AG09309 (cell line): ENCODE measurements around the gene CACNA1E.

Experiments
- DNase-seq: peaks from one replicate; pipeline ENCODE4 v3.0.0-alpha.2; 2010; ENCODE audit warnings: low read depth
- H3K4me3 ChIP-seq: 2 replicates; pipeline ENCODE4 v1.5.1; 2011; ENCODE audit warnings: mild to moderate bottlenecking, low read depth, low read length, moderate library complexity; ENCODE audit not compliant: control insufficient read depth
- TF ChIP-seq, protein P1 (sequence below): IDR thresholded peaks from 2 replicates; pipeline ENCODE4 v1.5.1; 2011; ENCODE audit warnings: mild to moderate bottlenecking, low read depth, low read length, inconsistent platforms; ENCODE audit not compliant: insufficient read depth, control insufficient read depth; ENCODE audit errors: missing control alignments

CACNA1E gene

DNA sequence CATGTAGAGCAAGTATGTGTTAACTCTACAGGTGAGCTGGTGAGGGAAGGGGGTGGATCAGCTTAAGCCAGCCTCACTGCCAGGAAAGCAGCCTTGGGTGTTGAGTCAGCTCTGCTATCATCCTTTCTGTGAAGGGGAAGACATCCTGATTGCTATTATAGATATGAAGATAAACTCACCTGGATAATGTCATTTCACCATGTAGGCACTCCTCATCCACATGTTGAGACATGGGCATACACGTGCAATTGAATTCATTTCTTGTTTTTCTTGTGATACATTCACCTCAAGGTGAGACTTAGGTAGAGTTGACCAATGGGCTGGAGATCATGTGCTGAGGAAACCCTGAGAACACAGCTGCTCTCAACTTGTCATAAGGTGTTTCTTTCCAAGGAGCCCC is 136.9 kb downstream of the CACNA1E start:
- no peak overlapping the region for H3K4me3 ChIP-seq
- TF ChIP-seq, protein P1, sequence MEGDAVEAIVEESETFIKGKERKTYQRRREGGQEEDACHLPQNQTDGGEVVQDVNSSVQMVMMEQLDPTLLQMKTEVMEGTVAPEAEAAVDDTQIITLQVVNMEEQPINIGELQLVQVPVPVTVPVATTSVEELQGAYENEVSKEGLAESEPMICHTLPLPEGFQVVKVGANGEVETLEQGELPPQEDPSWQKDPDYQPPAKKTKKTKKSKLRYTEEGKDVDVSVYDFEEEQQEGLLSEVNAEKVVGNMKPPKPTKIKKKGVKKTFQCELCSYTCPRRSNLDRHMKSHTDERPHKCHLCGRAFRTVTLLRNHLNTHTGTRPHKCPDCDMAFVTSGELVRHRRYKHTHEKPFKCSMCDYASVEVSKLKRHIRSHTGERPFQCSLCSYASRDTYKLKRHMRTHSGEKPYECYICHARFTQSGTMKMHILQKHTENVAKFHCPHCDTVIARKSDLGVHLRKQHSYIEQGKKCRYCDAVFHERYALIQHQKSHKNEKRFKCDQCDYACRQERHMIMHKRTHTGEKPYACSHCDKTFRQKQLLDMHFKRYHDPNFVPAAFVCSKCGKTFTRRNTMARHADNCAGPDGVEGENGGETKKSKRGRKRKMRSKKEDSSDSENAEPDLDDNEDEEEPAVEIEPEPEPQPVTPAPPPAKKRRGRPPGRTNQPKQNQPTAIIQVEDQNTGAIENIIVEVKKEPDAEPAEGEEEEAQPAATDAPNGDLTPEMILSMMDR = no peak
- DNase-seq = no peak

DNA sequence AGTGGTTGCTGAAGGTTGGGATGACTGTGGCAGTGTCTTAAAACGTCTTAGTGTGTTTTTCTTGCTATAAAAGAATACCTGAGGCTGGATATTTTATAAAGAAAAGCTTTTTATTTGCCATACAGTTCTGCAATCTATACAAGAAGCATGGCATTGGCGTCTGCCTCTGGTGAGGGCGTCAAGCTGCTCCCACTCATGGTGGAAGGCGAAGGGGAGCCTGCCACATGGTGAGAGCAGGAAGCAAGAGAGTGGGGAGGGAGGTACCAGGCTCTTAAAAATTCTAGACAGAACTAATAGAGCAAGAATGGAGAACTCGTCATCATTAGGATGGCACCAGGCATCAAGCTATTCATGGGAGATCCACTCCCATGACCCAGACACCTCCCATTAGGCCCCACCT is 140.5 kb downstream of the CACNA1E start:
- DNase-seq = no peak
- TF ChIP-seq, protein P1 = no peak

DNA sequence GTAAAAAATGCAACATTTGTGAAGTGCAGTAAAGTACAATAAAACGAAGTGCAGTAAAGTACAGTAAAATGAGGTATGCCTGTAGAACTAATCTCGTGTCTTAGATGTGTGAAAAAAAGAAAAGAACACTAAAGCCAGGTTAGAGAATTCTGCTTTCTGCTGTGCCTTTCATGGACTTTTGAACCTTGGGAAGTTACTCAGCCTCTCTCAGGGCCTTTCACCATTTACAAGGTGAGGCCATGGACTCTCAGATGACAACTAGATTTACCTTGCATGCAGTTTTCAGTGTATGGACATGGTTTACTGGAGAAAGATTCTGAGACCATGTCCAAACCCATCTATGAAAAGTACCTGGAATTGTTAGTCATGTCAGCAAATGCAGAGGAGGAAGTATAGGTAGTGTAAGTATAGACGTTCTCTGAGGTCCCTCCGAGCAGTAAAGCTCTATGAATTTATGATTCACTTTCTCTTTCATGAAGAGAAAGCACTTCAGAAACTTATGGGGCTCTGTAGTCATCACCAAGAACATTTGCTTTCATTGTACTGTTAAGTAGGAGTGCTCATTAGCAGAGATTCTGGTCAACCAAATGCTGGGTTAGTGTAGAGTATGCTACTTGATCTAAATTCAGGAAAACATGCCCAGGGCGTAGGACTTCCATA is 143.1 kb downstream of the CACNA1E start:
- no peak overlapping the region for H3K4me3 ChIP-seq
- TF ChIP-seq, protein P1 = no peak
- DNase-seq = no peak

More for the DNA sequence above, 140.5 kb downstream of the CACNA1E start:
- no peak overlapping the region for H3K4me3 ChIP-seq

DNA sequence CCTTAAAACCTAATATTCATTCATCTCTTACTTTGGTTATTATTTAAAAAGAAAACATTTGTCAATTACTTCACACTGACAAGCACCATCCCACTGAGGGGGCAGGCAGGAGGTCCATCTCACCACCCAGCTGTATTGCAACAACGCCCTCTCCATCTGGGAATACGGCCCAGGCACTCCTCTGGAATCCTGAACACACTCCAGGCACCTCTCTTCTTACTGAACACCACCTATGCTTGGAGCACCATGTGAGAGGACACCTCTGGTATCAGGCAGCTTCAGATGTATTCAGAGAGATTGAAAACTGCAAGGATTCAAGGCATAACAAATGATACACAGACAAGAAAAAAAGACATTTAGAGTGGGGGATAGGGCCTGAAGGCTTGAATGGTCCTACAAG is 147.1 kb downstream of the CACNA1E start:
- TF ChIP-seq, protein P1 = no peak
- no peak overlapping the region for H3K4me3 ChIP-seq
- no peak for DNase-seq

DNA sequence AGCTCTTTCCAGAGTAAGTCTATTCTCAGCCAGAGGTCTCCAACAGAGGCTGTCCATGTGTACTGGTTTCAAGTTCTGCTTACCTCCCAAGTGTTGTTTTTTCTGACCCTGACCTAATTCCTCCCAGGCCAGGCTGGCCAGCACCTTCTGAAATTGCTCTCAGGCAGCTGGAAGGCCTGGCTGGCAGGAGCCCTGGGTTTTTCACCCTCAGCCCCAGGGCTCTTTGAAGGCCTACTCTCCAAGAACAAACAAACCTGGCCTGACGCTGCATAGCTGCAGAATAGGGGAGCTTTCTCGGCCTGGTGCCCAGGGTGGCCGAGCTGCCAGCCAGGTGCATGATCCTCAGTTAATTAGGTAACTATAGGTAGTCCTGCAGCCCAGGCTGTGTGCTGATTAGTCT is 147.5 kb downstream of the CACNA1E start:
- DNase-seq = no peak
- TF ChIP-seq, protein P1 = no peak
- no peak overlapping the region for H3K4me3 ChIP-seq

DNA sequence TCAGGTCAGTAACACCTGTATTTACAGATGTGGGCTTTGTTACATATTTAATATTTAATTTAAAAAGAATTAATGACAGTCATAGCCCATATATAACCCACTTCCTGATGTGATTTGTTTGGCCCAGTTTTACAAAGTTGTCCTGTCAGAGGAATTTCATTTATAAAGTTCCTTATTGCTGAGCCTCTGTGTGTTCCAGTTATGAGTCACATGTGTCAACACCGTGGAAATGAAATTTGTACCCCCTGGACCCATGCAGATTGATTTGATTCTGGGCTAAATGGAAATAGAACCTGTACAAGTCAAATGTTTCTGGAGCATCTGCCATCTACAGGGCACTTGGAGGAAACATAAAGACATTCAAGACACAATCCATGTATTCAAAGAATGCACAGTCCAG is 149.2 kb downstream of the CACNA1E start:
- H3K4me3 ChIP-seq = no peak overlapping the region
- DNase-seq = no peak
- TF ChIP-seq, protein P1 = no peak

DNA sequence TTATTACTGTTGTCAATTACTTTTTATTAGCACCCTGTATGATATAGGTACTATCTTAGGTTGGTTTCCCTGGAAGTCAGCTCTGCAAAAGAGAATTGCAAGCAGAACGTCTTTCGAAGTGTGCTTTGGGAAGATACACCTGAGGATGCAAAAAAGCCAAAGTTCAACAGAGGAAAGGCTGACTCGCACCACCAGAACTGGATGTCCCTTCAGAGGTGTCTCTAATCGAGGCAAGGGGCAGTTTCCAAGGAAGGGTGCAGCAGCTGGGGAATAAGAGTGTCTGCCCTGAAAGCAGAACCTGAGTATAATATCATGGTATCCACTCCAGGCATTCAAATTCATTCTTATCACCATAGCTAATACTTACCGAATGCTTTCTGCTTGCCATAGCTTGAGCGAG is 149.6 kb downstream of the CACNA1E start:
- TF ChIP-seq, protein P1 = no peak
- no peak for DNase-seq
- H3K4me3 ChIP-seq = no peak overlapping the region
